Neural cell (in vitro differentiated cells): ENCODE results near the gene TSPAN15. TPM values are rescaled to one million over a fixed set of nuclear protein-coding genes. Genes with fewer than 3 reads are reported as not detected.

Source experiments
- H2AFZ ChIP-seq: fragments of 200-600, 300-800 bp; sonication (generic), shearing (Covaris generic); 2 replicates; pipeline ENCODE4 v1.6.0; 2014; ENCODE audit warnings: low read depth, mild to moderate bottlenecking, antibody characterized with exemption, low read length, moderate library complexity
- H3F3A ChIP-seq: fragments of 200-600 bp; shearing (Covaris generic); 2 replicates; pipeline ENCODE4 v1.6.1; 2016; ENCODE audit warnings: mild to moderate bottlenecking, moderate library complexity, mixed read lengths, antibody characterized with exemption, low read length; ENCODE audit not compliant: insufficient read depth, poor library complexity, severe bottlenecking
- H3K27ac ChIP-seq: fragments of 200-600, 300-800 bp; sonication (generic), shearing (Covaris generic); 2 replicates; pipeline ENCODE4 v1.5.1; 2014; ENCODE audit warnings: mild to moderate bottlenecking, low read length, moderate library complexity
- H3K27me3 ChIP-seq: fragments of 300-800, 200-600 bp; sonication (generic), shearing (Covaris generic); 2 replicates; pipeline ENCODE4 v1.6.0; 2014; ENCODE audit warnings: mild to moderate bottlenecking, low read depth, low read length, moderate library complexity; ENCODE audit not compliant: insufficient read depth
- H3K36me3 ChIP-seq: fragments of 300-800, 200-600 bp; sonication (generic), shearing (Covaris generic); 2 replicates; pipeline ENCODE4 v1.5.1; 2014; ENCODE audit warnings: mild to moderate bottlenecking, antibody characterized with exemption, low read length, moderate library complexity; ENCODE audit not compliant: insufficient read depth
- H3K4me2 ChIP-seq: fragments of 300-800, 200-600 bp; sonication (generic), shearing (Covaris generic); 2 replicates; pipeline ENCODE4 v1.6.0; 2014; ENCODE audit warnings: mild to moderate bottlenecking, low read length
- H3K4me3 ChIP-seq: fragments of 300-800, 200-600 bp; sonication (generic), shearing (Covaris generic); 2 replicates; pipeline ENCODE4 v1.5.1; 2014; ENCODE audit warnings: mild to moderate bottlenecking, low read length, moderate library complexity
- H3K79me2 ChIP-seq: fragments of 200-600 bp; shearing (Covaris generic); replicated peaks from 2 replicates; pipeline ENCODE4 v1.6.0; 2014; ENCODE audit warnings: mild to moderate bottlenecking, low read length, moderate library complexity; ENCODE audit not compliant: insufficient read depth
- H3K9ac ChIP-seq: fragments of 300-800, 200-600 bp; sonication (generic), shearing (Covaris generic); 2 replicates; pipeline ENCODE4 v1.6.1; 2016; ENCODE audit warnings: mild to moderate bottlenecking, low read length, mixed read lengths
- H3K9me2 ChIP-seq: fragments of 200-600 bp; shearing (Covaris generic); 2 replicates; pipeline ENCODE4 v1.6.1; 2016; ENCODE audit warnings: mild to moderate bottlenecking, low read length, mixed read lengths; ENCODE audit not compliant: insufficient read depth
- H3K9me3 ChIP-seq: fragments of 200-600, 300-800 bp; sonication (generic), shearing (Covaris generic); 2 replicates; pipeline ENCODE4 v1.6.1; 2016; ENCODE audit warnings: mild to moderate bottlenecking, mixed run types, low read length, moderate library complexity, mixed read lengths
- H4K20me1 ChIP-seq: fragments of 200-600 bp; shearing (Covaris generic); 2 replicates; pipeline ENCODE4 v1.6.1; 2016; ENCODE audit warnings: mild to moderate bottlenecking, mixed run types; ENCODE audit not compliant: insufficient read depth
- CTCF ChIP-seq: fragments of 450-650 bp; IDR thresholded peaks from 2 replicates; pipeline ENCODE4 v1.5.1; 2014; ENCODE audit warnings: antibody characterized with exemption, mild to moderate bottlenecking, moderate library complexity; ENCODE audit not compliant: poor library complexity, severe bottlenecking
- EP300 ChIP-seq: fragments of 450-650 bp; conservative IDR thresholded peaks from 2 replicates; pipeline ENCODE4 v1.6.1; 2014; ENCODE audit warnings: antibody characterized with exemption, mild to moderate bottlenecking, moderate library complexity; ENCODE audit not compliant: poor library complexity, severe bottlenecking
- EZH2 ChIP-seq: fragments of 200-600, 300-800 bp; shearing (Covaris generic), sonication (generic); IDR thresholded peaks from 2 replicates; pipeline ENCODE4 v1.6.1; 2014; ENCODE audit warnings: antibody characterized with exemption, low read length, borderline replicate concordance, mild to moderate bottlenecking; ENCODE audit not compliant: insufficient read depth, poor library complexity, severe bottlenecking
- MXI1 ChIP-seq: fragments of 450-650 bp; conservative IDR thresholded peaks from 2 replicates; pipeline ENCODE4 v1.6.1; 2014; ENCODE audit warnings: antibody characterized with exemption, mild to moderate bottlenecking; ENCODE audit not compliant: poor library complexity, severe bottlenecking
- POLR2AphosphoS5 ChIP-seq: IDR thresholded peaks from 2 replicates; pipeline ENCODE4 v1.6.1; 2012
- RAD21 ChIP-seq: fragments of 450-650 bp; conservative IDR thresholded peaks from 2 replicates; pipeline ENCODE4 v1.6.1; 2014; ENCODE audit warnings: antibody characterized with exemption, mild to moderate bottlenecking, moderate library complexity
- REST ChIP-seq: IDR thresholded peaks from 2 replicates; pipeline ENCODE4 v1.6.1; 2012; ENCODE audit warnings: borderline replicate concordance
- SMC3 ChIP-seq: fragments of 450-650 bp; conservative IDR thresholded peaks from 2 replicates; pipeline ENCODE4 v1.6.1; 2014; ENCODE audit warnings: antibody characterized with exemption, mild to moderate bottlenecking, moderate library complexity; ENCODE audit not compliant: poor library complexity
- TAF1 ChIP-seq: IDR thresholded peaks from 2 replicates; pipeline ENCODE4 v1.6.1; 2012; ENCODE audit warnings: low read depth
- polyA plus RNA-seq: library from polyadenylated mRNA; depleted of rRNA; stranded (reverse); fragments of >200 nt; gene quantifications from 2 replicates; pipeline ENCODE4 v1.2.3, GENCODE V29; 2014

The TSPAN15 gene
- polyA plus RNA-seq, 1 donor from 2014 or later: 1.2 TPM

- no peaks in the 10 kb centered on the region for H4K20me1 ChIP-seq
- H3K9me2 ChIP-seq: no peaks in the 10 kb centered on the region
- H3K9ac ChIP-seq: no peak overlapping the region
- H3K4me3 ChIP-seq: no peak overlapping the region
- no peak overlapping the region for H2AFZ ChIP-seq
- H3K9me3 ChIP-seq: no peaks in the 10 kb centered on the region
- TF ChIP-seq RAD21 (no peak), SMC3 (no peak), TAF1 (no peak), EZH2 (no peak), REST (no peak), POLR2AphosphoS5 (no peak), EP300 (no peak), MXI1 (no peak), CTCF (no peak)
- H3K4me2 ChIP-seq: no peak overlapping the region
- no peaks in the 10 kb centered on the region for H3K27me3 ChIP-seq
- H3K79me2 ChIP-seq: no peaks in the 10 kb centered on the region
- no peaks in the 10 kb centered on the region for H3F3A ChIP-seq
- H3K36me3 ChIP-seq: no peaks in the 10 kb centered on the region
- no peak overlapping the region for H3K27ac ChIP-seq
Observed at GRCh38 chr10:69405221-69405620, 46.0 kb upstream of the TSPAN15 start.

- H3K4me2 ChIP-seq: no peak overlapping the region
- no peaks in the 10 kb centered on the region for H3K36me3 ChIP-seq
- no peaks in the 10 kb centered on the region for H4K20me1 ChIP-seq
- no peaks in the 10 kb centered on the region for H3K79me2 ChIP-seq
- no peak overlapping the region for H2AFZ ChIP-seq
- H3K4me3 ChIP-seq: no peak overlapping the region
- no peak overlapping the region for H3K27ac ChIP-seq
- no peak for TF ChIP-seq EZH2
- no peak for TF ChIP-seq TAF1
- no peak for TF ChIP-seq REST
- no peak for TF ChIP-seq CTCF
- TF ChIP-seq MXI1: no peak
- no peak for TF ChIP-seq RAD21
- no peak for TF ChIP-seq SMC3
- TF ChIP-seq EP300: no peak
- no peak for TF ChIP-seq POLR2AphosphoS5
- no peaks in the 10 kb centered on the region for H3K9me3 ChIP-seq
- no peaks in the 10 kb centered on the region for H3K27me3 ChIP-seq
- no peaks in the 10 kb centered on the region for H3K9me2 ChIP-seq
- H3K9ac ChIP-seq: no peak overlapping the region
- no peaks in the 10 kb centered on the region for H3F3A ChIP-seq
Observed at GRCh38 chr10:69406302-69406811, 44.9 kb upstream of the TSPAN15 start.
